ENCODE data around the gene SYDE2.

- TF ChIP-seq, protein P1, sequence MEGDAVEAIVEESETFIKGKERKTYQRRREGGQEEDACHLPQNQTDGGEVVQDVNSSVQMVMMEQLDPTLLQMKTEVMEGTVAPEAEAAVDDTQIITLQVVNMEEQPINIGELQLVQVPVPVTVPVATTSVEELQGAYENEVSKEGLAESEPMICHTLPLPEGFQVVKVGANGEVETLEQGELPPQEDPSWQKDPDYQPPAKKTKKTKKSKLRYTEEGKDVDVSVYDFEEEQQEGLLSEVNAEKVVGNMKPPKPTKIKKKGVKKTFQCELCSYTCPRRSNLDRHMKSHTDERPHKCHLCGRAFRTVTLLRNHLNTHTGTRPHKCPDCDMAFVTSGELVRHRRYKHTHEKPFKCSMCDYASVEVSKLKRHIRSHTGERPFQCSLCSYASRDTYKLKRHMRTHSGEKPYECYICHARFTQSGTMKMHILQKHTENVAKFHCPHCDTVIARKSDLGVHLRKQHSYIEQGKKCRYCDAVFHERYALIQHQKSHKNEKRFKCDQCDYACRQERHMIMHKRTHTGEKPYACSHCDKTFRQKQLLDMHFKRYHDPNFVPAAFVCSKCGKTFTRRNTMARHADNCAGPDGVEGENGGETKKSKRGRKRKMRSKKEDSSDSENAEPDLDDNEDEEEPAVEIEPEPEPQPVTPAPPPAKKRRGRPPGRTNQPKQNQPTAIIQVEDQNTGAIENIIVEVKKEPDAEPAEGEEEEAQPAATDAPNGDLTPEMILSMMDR (IDR thresholded peaks at IDR 0.05), result no peak
- TF ChIP-seq POLR2A (IDR thresholded peaks at IDR 0.05), result no peak
Measured at GRCh38 chr1:85208488-85208887, 7.7 kb upstream of the SYDE2 start.
